Right lung (tissue), 5 donors: ENCODE results near the gene PTOV1. TPM values are rescaled to one million over a fixed set of nuclear protein-coding genes. Genes with fewer than 3 reads are reported as not detected.
"Not testable (repeated sequence)": the region's sequence is repeated elsewhere in the genome, so short reads cannot be mapped to it uniquely, and the experiment has no call there.

Experiments used
- DNase-seq, 2 donors: peaks; one replicate each; pipeline ENCODE4 v3.0.0-alpha.2; 2013
- polyA plus RNA-seq, 5 donors: library from polyadenylated mRNA; unstranded; fragments of 120-200 nt; gene quantifications; one replicate each; pipeline versions ENCODE4 v1.2.1 to v1.2.3, GENCODE V29; 2013; ENCODE audit warnings: inconsistent platforms in 1 of 5, low replicate concordance in 1 of 5; ENCODE audit not compliant: insufficient read length in 5 of 5, insufficient read depth in 1 of 5

PTOV1 gene
- polyA plus RNA-seq, 5 donors = 207 to 317 (median 259) TPM

GRCh38 chr19:49812997-49813861 is 37.7 kb upstream of the PTOV1 start, which contains the start of gene FUZ:
Gene FUZ, minus strand, starts transcription at chr19:49813292. Its CDS starts 186 bp downstream, at chr19:49813106.
- DNase-seq = peak; percentile 97 to 98

- DNase-seq = no peak
Measured at GRCh38 chr19:49814010-49814409, 36.9 kb upstream of the PTOV1 start.

GRCh38 chr19:49816590-49816989 is 34.4 kb upstream of the PTOV1 start:
- DNase-seq = no peak

- DNase-seq = peak; percentile 95 to 96
Measured at GRCh38 chr19:49817964-49818648, 32.9 kb upstream of the PTOV1 start, which contains the start of gene MED25. Gene MED25, plus strand, starts transcription at chr19:49818289. Its CDS starts 53 bp downstream, at chr19:49818342.

GRCh38 chr19:49818649-49819370 is 32.1 kb upstream of the PTOV1 start:
- no peak for DNase-seq

GRCh38 chr19:49819452-49820115 is 31.4 kb upstream of the PTOV1 start:
- DNase-seq = not testable (repeated sequence)

- no peak for DNase-seq
Measured at GRCh38 chr19:49820125-49820524, 30.8 kb upstream of the PTOV1 start.

- DNase-seq = no peak
Measured at GRCh38 chr19:49823472-49823871, 27.5 kb upstream of the PTOV1 start.

GRCh38 chr19:49824662-49825061 is 26.3 kb upstream of the PTOV1 start:
- no peak for DNase-seq

- DNase-seq = no peak
Measured at GRCh38 chr19:49827034-49827433, 23.9 kb upstream of the PTOV1 start.

- no peak for DNase-seq
Measured at GRCh38 chr19:49829200-49829599, 21.8 kb upstream of the PTOV1 start.

GRCh38 chr19:49829721-49830120 is 21.2 kb upstream of the PTOV1 start:
- DNase-seq = no peak

- DNase-seq = no peak
Measured at GRCh38 chr19:49830766-49831165, 20.2 kb upstream of the PTOV1 start.

- DNase-seq = no peak
Measured at GRCh38 chr19:49831592-49831991, 19.4 kb upstream of the PTOV1 start.

GRCh38 chr19:49832556-49832955 is 18.4 kb upstream of the PTOV1 start:
- no peak for DNase-seq

- DNase-seq = no peak
Measured at GRCh38 chr19:49833599-49833998, 17.4 kb upstream of the PTOV1 start.

- no peak for DNase-seq
Measured at GRCh38 chr19:49835562-49835961, 15.4 kb upstream of the PTOV1 start.

- no peak for DNase-seq
Measured at GRCh38 chr19:49836176-49837008, 14.6 kb upstream of the PTOV1 start.

- no peak for DNase-seq
Measured at GRCh38 chr19:49837009-49837310, 14.0 kb upstream of the PTOV1 start.

- no peak for DNase-seq
Measured at GRCh38 chr19:49837425-49837824, 13.5 kb upstream of the PTOV1 start.
